ENCODE measurements around the gene SLC1A1.

The SLC1A1 gene

GRCh38 chr9:4547016-4547415 lies 56.7 kb downstream of the SLC1A1 start:
- DNase-seq, result no peak

DNA sequence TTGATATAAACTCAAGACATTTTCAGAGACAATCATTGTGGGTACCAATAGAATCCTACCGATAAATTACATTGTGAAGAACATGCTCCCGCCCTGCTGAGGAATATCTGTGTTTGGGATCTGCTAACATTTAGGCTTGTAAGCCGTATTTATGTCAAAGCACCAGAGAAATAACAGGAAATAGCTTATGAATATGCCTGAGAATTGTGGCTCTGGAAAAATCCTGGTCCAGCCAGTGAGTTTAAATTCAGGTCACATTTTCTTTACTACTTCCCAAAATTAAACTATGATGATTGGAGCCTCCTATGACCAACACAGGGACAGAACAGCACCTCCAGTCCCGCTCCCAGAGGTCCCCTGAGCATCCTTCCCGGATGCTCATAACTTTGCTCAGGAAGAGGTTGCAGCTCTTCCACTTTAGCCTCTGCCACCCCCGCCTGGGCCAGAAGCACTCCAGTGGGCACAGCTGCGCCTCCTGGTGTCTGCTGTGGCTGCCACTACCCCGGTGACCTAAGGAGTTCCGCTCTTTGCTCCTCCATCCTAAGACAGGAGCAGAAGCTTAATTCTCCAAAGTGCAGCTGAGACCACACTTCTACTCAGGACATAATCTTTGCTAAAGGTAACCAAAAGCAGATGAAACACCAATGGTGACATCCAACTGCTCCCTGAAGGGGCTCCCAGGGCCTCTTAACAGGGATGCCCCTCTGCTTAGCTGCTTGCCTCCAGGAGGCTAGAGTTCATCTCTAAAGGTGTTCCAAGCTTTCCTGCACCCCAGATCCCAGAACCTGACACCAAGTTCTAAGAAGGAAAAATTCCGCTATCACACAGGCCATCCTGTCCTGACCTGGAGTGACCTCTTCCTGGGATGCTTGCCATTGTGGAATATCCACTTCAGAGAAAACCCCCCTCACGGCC lies 58.8 kb downstream of the SLC1A1 start:
- DNase-seq, result no peak

DNA sequence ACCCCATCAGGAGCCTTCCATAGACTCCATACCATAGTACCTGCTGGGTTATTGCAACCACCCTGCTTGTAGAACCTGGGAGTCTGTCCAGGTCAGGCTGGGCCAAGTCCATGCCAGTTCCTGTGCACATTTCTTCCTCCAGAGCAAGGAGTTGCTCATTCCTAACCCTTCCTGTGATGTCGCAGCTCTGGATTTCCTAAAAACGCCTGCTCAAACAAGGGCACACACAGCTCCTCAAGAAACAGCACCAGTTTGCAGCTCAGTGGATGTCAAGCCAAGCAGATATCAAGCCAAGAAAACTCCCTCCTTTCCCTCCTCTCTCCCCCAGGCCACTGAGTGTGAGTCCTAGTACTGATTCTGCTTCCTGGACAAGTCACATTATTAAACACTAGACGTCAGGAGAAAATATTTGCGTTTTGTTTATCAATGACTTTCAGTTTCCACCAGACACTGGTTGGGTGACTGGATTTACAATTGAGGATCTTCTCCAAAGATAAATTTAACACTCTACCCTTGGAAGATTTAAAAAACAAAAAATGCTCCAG lies 59.6 kb downstream of the SLC1A1 start:
- no peak for DNase-seq

DNA sequence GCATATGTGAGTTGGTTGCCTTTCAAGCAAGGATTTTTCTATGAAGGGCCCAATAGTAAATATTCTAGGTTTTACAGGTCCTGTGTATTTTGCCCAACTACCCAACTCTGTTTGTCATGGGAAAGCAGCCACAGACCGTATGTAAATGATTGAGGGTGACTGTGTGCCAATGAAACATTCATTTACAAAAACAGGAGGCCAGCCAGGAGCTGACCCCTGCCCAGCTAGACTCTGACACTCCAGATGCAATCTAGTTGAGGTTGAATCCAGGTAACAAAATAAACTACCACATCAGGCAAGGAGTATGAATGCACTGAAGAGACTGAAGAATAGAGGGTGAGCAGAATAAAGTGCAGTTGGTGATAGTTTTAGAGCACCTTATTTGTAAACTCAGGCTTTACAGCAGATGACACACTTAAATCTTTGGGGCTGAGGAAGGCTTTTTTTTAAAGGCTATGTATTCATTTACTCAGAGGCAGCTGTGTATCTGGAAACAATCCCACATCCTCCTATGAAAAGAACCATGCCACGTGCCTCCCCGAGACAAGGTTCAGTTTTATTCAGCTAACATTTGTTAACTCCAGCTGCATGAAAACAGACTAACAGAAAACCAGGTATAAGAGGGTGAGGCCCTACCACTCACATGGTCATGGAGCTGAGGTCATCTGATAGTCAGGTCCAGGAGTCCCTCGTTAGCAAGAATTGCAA lies 60.7 kb downstream of the SLC1A1 start:
- DNase-seq, result no peak

DNA sequence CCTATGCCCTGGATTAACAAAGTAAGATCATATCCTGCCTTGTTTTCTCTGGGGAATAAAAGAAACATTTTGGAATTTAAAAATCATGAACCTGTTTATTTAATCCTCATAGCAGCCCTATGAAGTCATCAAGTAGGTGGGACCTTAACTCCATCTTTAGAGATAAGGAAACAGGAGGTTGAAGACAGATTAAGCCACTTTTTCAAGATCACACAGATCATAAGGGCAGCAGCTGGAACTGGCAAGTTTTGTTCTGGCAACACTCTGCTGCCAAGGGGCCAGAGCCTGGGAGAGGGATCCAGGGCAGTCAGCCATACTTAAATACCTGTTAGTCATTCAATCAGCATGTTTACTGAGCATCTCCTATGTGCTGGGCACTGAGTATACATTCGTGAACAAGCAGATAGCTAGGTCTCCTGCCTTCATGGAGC lies 63.7 kb downstream of the SLC1A1 start:
- no peak for DNase-seq

DNA sequence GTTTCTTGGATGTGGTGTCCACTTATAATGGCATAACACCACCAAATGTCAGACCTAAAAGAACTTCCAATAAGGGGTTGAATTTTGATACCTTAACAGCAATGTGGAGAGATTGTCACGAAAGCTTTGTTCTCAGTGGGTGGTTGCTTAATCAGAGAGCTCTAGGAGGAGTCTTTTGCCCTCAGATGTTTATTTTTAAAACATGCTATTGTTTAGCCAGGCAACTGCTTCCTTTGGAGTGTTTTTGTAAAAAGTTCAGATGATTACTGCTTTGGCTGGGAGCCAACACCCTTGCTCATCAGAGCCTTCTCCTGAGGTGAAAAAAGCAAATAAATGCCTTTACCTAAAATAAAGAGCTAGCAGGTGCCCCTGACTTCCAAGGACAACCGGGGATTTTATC lies 65.0 kb downstream of the SLC1A1 start:
- peak; percentile 46 for DNase-seq

- DNase-seq, result no peak
These were observed 68.2 kb downstream of the SLC1A1 start for GRCh38 chr9:4558371-4558998.

DNA sequence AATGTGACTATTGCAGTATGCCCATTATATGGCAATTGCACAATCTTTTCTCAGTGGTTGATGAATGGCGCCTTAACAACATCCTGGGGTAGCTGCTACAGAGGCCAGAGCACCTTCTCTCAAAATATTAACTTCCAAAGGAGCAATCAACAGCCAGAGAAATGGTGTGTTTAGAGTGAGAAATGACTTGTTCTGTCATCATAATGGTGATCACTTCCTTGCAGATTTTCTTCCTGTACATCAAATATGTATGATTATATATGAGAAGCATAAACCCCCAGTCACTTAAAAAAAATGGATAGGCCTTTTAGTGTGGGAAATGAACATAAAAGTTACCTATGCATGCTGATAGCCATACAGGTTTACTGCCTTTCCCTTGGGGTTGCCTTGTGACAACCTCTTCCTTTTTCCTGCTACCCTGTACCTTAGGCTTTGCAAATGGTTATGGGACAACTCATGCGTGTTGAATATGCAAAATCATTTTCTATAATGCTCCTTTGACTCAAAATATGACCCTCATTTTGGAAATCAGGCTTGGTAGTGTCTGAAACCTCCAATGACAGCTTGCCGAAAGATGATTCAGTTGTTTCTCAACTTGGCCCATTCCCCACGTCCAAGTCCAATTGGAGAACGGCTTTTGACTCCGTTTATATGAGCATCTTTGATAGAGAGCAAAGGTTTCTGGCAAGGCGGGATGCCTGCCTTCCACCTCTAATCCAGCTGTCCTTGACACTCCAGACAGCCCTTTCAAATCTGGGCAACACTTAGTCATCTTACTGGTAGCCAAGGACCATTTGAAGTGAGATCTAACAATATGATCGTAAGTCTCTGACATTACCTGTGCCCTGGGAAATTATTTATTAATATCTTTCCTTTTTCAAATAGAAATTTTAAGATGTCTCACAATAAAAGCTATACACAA lies 69.3 kb downstream of the SLC1A1 start:
- DNase-seq, result no peak

DNA sequence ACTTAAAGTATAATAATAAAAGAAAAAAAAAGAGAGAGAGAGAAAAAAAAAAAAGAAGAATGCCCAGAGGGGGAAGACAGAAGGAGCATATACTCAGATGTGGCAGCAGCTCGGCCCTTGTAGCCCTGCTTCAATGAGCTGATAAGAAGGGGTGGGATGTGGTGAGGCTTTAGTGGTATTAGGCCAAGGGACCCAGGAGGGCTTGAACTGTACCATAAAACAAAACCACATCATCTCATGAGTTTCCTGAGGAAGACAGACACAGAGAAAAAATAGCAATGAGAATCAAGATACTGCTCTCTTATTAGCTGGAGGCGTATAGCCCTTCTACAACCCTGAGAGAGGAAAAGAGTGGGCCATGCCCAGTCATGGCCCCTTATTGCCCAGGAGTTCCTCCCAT lies 72.8 kb downstream of the SLC1A1 start:
- DNase-seq, result no peak

DNA sequence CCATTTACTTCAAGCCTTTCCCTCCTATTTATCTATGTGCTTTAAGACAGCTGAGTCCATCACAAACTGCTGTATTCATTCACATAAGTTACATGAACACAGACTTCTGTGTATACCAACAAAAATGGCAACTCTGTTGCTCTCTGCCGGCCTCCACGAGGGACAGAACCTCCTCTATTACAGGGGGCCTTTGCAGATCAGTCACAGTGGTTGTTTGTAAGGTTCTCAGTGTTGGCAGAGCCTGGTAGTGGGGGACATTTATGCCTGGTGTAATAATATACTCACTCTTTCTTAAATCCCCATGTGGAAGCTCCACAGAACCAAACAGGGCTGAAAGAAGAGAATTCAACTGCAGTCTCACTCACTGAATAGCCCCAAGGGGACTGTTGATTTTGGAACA lies 76.5 kb downstream of the SLC1A1 start:
- DNase-seq, result no peak

DNA sequence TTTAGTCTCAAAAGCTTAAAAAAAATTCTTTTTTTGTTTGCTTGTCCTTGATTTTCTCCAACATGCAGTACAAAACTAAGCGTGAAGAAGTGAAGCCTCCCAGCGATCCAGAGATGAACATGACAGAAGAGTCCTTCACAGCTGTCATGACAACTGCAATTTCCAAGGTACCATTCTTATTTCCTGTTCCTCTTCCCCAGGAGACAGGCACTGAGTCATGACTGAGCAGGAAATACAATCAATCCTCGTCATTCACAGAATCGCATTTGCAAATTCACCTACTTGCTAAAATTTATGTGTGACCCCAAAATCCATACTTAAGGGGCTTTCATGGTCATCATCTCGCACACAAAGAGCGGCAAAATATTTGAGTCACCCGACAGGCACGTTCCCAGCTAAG lies 77.3 kb downstream of the SLC1A1 start:
- DNase-seq, result no peak

GRCh38 chr9:4569101-4569500 lies 78.8 kb downstream of the SLC1A1 start:
- no peak for DNase-seq

- DNase-seq, result peak; percentile 44
These were observed 82.0 kb downstream of the SLC1A1 start for GRCh38 chr9:4572184-4572826.

DNA sequence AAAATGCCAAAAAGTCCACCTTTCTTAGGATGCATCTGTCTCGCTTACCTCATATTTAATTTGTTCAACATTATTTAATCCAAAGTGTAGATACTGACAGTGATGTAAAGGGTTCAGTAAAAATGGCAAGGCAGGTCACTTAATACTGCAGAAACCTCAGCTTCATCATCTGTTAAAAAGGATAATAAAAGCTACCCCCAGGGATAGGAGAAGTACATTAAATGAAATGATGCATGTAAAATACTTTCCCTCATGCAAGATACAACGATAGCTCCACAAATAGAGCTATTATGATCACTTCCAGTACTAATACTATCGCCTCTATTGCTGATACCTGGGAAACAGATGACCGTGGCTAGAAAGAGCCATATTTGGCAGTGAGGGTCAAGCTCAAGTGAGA lies 82.9 kb downstream of the SLC1A1 start:
- no peak for DNase-seq

DNA sequence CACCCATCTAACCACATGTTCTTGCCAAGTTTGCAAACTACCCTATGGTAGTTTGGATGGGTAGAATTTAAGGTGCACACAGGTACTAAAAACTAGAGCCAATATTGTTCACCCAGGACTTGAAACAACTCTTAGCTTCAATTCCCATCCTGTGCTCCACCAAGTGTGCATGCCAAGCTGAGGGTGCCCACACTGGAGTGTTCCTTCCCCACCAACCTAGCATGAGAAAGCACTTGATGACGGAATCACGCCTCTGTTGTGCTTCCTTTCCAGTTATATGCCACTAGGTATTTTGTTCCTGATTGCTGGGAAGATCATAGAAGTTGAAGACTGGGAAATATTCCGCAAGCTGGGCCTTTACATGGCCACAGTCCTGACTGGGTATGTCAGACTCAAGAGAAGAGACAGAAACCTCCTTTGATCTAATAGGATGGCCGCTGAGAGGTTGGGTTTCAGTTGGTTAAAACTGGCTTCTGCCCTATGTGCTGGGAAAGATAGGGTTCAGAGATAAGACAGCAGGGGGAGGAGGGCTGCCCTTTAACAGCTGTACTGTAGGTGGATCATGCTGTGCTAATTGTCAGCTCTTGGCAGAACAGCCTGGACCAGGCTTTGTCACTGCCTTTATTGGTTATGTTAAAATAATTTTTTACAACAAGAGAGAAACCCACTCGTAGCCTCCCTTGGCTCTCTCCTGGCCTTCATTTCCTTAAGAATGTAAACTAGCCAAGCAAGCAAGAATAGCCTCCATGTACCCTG lies 83.5 kb downstream of the SLC1A1 start:
- no peak for DNase-seq

DNA sequence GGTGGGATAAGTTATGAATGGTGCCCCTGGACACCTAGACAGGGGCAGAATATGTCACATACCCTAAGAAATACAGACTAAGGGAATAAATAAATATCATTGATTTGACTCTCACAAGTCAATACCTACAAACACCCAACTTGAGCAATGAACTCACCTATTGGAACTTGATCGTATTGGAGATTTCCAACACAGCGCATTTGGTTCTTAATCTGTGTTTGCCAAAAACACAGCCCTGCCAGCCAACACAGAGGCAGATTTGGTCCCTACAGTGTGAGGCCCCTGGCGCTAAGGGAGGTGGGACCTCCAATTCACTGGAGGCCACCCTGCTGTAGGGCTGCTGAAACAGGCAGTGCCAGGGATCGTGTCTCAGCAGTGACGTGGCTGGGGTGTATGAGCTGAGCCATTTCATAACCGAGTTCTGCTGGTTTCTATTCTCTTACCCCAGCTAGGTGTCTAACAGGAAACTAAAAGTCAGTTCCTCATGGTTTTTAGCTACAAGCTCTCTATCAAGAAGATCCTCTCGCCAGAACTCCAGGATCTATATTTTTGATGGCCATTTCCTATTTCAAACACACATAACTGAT lies 84.5 kb downstream of the SLC1A1 start:
- no peak for DNase-seq

DNA sequence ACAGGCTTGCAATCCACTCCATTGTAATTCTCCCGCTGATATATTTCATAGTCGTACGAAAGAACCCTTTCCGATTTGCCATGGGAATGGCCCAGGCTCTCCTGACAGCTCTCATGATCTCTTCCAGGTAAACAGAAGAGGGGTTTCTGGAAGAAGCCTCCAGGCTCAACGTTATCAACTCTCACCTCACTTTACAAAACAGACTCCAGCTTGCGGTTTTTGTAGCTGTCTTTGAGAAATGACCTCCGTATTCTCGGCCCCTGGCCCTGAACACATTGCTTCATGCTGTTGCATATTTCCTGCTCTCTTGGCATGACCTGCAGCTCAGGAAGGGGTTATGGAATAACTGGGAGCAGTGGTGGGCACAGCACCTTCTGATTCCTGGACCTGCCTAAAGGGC lies 85.7 kb downstream of the SLC1A1 start:
- no peak for DNase-seq

DNA sequence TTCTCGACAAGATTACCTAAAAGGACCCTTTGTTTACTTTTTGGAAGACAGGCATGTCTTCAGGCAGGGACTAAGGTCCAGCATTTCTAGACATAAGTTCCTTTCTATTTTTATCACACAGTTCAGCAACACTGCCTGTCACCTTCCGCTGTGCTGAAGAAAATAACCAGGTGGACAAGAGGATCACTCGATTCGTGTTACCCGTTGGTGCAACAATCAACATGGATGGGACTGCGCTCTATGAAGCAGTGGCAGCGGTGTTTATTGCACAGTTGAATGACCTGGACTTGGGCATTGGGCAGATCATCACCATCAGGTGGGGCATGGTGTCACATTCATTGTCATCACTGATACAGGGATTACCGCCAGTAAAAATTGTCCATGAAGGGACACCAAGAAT lies 86.2 kb downstream of the SLC1A1 start:
- DNase-seq, result no peak

GRCh38 chr9:4579001-4579400 lies 88.7 kb downstream of the SLC1A1 start:
- DNase-seq, result no peak

GRCh38 chr9:4581035-4581760 lies 90.9 kb downstream of the SLC1A1 start:
- DNase-seq, result no peak
